ENCODE results near the gene DDX20.

Gene DDX20

DNA sequence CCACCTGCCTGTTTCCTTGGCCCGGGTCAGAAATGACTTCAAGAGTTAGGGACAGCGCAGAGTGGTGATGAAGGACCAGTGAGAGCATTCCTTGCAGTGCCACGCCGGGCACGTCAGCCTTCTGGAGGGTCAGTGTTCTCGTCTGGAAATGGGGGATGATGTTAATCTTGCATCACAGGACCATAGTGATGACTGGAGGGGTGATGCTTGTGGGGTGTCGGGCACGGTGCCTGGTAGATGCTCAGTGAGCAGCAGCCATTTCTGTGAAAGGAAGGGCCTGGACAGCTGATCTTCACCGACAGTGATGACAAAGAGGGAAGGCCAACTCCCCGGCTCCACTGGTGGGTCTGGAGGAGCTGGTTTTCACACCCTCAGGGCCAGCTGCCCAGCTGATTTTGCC, 56.2 kb downstream of the DDX20 start:
- Mint-ChIP-seq H3K4me3 (no peak overlapping the region), H3K27me3 (no peaks in the 10 kb centered on the region), H3K9me3 (no peaks in the 10 kb centered on the region), H3K4me1 (no peaks in the 10 kb centered on the region), H3K36me3 (ENCODE audit: insufficient read depth) (no peaks in the 10 kb centered on the region), H3K27ac (ENCODE audit: low read depth) (no peak overlapping the region)
- ATAC-seq (replicated peaks; ENCODE audit: extremely low read depth, poor library complexity, severe bottlenecking), result no peak
- DNase-seq (ENCODE audit: low spot score in 2 of 2), result no peak

DNA sequence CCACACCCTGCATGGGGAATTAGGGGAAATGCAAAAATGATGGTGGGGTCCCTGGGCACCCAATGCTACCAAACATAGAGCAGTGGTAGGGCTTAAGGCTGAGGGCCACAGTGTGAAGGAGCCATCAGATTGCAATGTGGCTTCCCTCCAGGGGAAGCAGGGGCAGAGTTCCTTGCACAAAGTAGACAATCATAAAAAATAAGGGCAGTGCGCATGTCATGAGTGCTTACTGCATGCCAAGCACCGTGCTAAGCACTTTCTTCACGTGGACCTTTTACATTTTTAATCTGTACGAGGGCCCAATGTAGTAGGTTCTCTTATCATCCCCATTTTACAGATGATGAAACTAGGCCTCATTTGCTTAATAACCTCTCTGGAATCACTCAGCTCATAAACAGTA, 56.6 kb downstream of the DDX20 start:
- H3K9me3 Mint-ChIP-seq, result no peaks in the 10 kb centered on the region
- no peaks in the 10 kb centered on the region for H3K36me3 Mint-ChIP-seq (ENCODE audit: insufficient read depth)
- no peak for ATAC-seq (replicated peaks; ENCODE audit: extremely low read depth, poor library complexity, severe bottlenecking)
- H3K27me3 Mint-ChIP-seq, result no peaks in the 10 kb centered on the region
- H3K4me1 Mint-ChIP-seq, result no peaks in the 10 kb centered on the region
- no peak for DNase-seq (ENCODE audit: low spot score in 2 of 2)
- no peak overlapping the region for H3K27ac Mint-ChIP-seq (ENCODE audit: low read depth)
- H3K4me3 Mint-ChIP-seq, result no peak overlapping the region

DNA sequence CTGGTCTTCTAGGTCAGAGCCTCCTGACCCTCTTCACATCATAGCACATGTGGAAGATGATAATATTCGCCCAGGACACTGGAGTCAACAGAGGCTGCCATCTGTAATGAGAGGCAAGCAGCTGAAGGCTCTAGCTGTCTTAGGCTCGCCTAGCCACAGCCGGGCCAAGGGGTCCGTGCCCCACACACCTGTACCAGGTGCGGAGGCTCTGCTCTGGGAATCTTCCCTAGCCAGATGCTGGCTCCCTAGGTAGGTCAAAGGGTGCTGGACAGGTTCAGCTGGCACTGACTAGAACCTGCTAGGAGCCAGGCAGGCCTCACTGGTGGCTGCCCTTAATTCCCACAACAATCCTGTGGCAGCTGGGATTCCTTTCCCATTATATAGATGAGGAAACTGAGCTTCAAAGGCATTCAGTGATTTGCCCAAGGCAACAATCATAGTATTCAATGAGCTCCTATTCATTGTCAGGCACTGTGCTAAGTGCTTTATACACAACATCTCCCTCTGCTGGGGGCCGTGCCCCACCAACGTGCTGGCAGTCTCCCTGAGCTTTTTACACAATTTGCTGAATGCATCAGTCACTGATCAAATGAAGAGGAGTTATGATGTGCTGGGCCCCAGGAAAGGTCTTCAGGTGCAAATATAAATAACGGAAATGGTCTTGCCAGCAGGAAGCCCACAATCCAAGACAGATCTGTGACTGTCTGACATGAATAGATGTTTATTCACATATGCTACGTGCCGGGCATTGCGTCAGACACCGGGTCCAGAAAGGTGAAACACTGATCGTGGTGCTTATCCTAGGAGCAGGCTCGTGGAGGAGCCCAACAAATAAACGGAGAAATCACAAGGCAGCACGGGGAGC, 58.0 kb downstream of the DDX20 start:
- H3K27ac Mint-ChIP-seq (ENCODE audit: low read depth), result no peak overlapping the region
- no peaks in the 10 kb centered on the region for H3K27me3 Mint-ChIP-seq
- no peak overlapping the region for H3K4me3 Mint-ChIP-seq
- ATAC-seq (replicated peaks; ENCODE audit: extremely low read depth, poor library complexity, severe bottlenecking) (no peak), DNase-seq (ENCODE audit: low spot score in 2 of 2) (no peak)
- no peaks in the 10 kb centered on the region for H3K4me1 Mint-ChIP-seq
- H3K9me3 Mint-ChIP-seq, result no peaks in the 10 kb centered on the region
- H3K36me3 Mint-ChIP-seq (ENCODE audit: insufficient read depth), result no peaks in the 10 kb centered on the region

DNA sequence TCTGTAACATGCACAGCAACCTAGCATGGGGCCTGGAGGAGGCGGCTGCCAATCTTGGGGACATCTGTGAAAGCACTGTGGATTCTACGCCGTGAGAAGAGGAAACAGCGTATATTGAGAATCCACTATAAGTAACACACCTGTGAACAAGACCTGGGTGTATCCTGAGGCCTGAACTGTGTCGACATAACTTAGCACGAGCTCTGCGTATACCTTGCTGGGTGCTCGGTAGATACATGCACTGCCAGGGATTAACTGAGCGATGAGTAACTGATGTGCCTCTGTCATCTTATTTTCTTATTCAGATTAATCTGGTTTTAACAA, 58.6 kb downstream of the DDX20 start:
- ATAC-seq (replicated peaks; ENCODE audit: extremely low read depth, poor library complexity, severe bottlenecking), result no peak
- Mint-ChIP-seq H3K27me3 (peaks cover 5% of the 10 kb centered on the region), H3K4me1 (no peaks in the 10 kb centered on the region), H3K36me3 (ENCODE audit: insufficient read depth) (no peaks in the 10 kb centered on the region), H3K9me3 (no peaks in the 10 kb centered on the region), H3K27ac (ENCODE audit: low read depth) (no peak overlapping the region), H3K4me3 (no peak overlapping the region)
- no peak for DNase-seq (ENCODE audit: low spot score in 2 of 2)

DNA sequence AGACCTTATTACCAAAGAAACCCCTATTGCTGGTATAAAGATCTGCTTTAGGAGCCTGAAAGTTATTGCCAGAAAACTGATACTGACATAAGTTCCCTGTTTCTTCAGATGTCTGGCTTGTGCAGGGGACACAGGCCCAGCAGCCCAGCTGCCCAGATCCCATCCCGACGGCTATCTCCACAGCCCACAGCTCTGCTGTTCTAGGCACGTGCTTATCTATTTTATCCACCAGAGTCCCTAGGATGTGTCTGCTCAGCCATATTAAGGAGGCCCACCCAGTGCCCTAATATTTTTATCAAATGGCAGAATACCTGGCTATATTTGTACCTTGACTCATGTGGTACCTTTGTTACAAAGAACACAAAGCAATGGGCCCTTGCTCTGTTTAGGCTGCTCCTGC, 58.9 kb downstream of the DDX20 start:
- no peak for DNase-seq (ENCODE audit: low spot score in 2 of 2)
- Mint-ChIP-seq H3K27ac (ENCODE audit: low read depth) (no peak overlapping the region), H3K36me3 (ENCODE audit: insufficient read depth) (no peaks in the 10 kb centered on the region), H3K27me3 (peaks cover 9% of the 10 kb centered on the region), H3K4me3 (no peak overlapping the region), H3K4me1 (no peaks in the 10 kb centered on the region), H3K9me3 (no peaks in the 10 kb centered on the region)
- ATAC-seq (replicated peaks; ENCODE audit: extremely low read depth, poor library complexity, severe bottlenecking), result no peak
